Heart left ventricle (tissue), 16 donors: ENCODE results near the gene CMTM5. TPM values are rescaled to one million over a fixed set of nuclear protein-coding genes. Genes with fewer than 3 reads are reported as not detected.

Experiments
- ATAC-seq, 4 donors: fragments of 200-7000 bp; cut with Tn5 transposase; one replicate each; pipeline ENCODE4 v1.9.1; 2020 to 2022; ENCODE audit warnings: moderate library complexity in 4 of 4, mild to moderate bottlenecking in 3 of 4, moderate number of reproducible peaks in 1 of 4
- DNase-seq, 5 donors: peaks; one replicate each; pipeline ENCODE4 v3.0.0-alpha.2; 2020
- H3K27ac ChIP-seq, 12 donors: fragments of 200-600 bp; sonication (generic) in 4 of 12; one replicate each; pipeline versions ENCODE4 v1.5.0 to v1.8.0; 2016 to 2022; ENCODE audit warnings: mild to moderate bottlenecking in 2 of 12
- H3K27me3 ChIP-seq, 9 donors: fragments of 200-600 bp; sonication (generic) in 2 of 9; one replicate each; pipeline versions ENCODE4 v1.5.1 to v1.8.0; 2016 to 2022; ENCODE audit warnings: mild to moderate bottlenecking in 3 of 9
- H3K36me3 ChIP-seq, 9 donors: fragments of 200-600 bp; sonication (generic) in 2 of 9; one replicate each; pipeline versions ENCODE4 v1.5.0 to v1.8.0; 2018 to 2022; ENCODE audit warnings: mild to moderate bottlenecking in 2 of 9
- H3K4me1 ChIP-seq, 12 donors: fragments of 200-600 bp; sonication (generic) in 4 of 12; one replicate each; pipeline versions ENCODE4 v1.5.0 to v1.8.0; 2016 to 2022; ENCODE audit warnings: mild to moderate bottlenecking in 3 of 12
- H3K4me3 ChIP-seq, 12 donors: fragments of 200-600 bp; sonication (generic) in 4 of 12; one replicate each; pipeline versions ENCODE4 v1.5.0 to v1.8.0; 2017 to 2022; ENCODE audit warnings: mild to moderate bottlenecking in 9 of 12, moderate library complexity in 4 of 12
- H3K9me3 ChIP-seq, 12 donors: fragments of 200-600 bp; sonication (generic) in 4 of 12; one replicate each; pipeline versions ENCODE4 v1.5.0 to v1.8.0; 2016 to 2022; ENCODE audit warnings: mild to moderate bottlenecking in 1 of 12
- POLR2A ChIP-seq, 2 donors: fragments of 450-650 bp; IDR thresholded peaks; one replicate each; pipeline ENCODE4 v1.6.1; 2017; ENCODE audit warnings: antibody characterized with exemption in 2 of 2, mild to moderate bottlenecking in 2 of 2, moderate library complexity in 2 of 2
- WGBS, 4 donors: extraction: QIAGEN DNeasy Blood & Tissue Kit in 2 of 4; methylation state at CpG; one replicate each; pipeline versions ENCODE4 v1.1.5 to v1.1.7; 2013 to 2018; 5-methylcytosine and 5-hydroxymethylcytosine counted together
- intact Hi-C, 10 donors: fragments of 100-400 bp; cut with DNase I; formaldehyde crosslinking; loops; one replicate each; pipeline versions ENCODE4 v1.11.1 to v1.14.2; 2022
- microRNA counts, 2 donors: library from miRNA; unstranded; fragments of <30 nt; microRNA quantifications; one replicate each; lab custom pipeline; 2016
- microRNA-seq, 4 donors: library from miRNA; unstranded; fragments of <30 nt; microRNA quantifications; one replicate each; pipeline versions ENCODE4 to v1.2.0, GENCODE V29; 2017 to 2020
- polyA plus RNA-seq, 2 donors: library from polyadenylated mRNA; stranded (reverse); fragments of 200-250 nt; gene quantifications; one replicate each; pipeline ENCODE4 v1.2.3, GENCODE V29; 2013
- total RNA-seq, 9 donors: library from RNA; depleted of rRNA in 2 of 9; stranded (reverse); fragments of >200 nt in 2 of 9; fragmentation: NEBNext Ultra II Directional in 3 of 9; extraction: Animal tissue kit (Norgen Biotek cat#: 25700) in 3 of 9; gene quantifications; one replicate each; pipeline versions ENCODE4 v1.1.0 to v1.2.4, GENCODE V29; 2016 to 2023
- TF ChIP-seq, protein P1 (sequence below), 12 donors: fragments of 200-600 bp; sonication (generic) in 4 of 12; IDR thresholded peaks; one replicate each; pipeline versions ENCODE4 v1.5.0 to v1.8.0; 2018 to 2022; ENCODE audit warnings: antibody characterized with exemption in 12 of 12, mild to moderate bottlenecking in 5 of 12
- donor health status: ischemic (EF 13 %, LVEDD 7.1; RV severe dilation, severe dysfunction).
- donor health status: healthy with polysubstance abuse.
- donor health status: DM: no; HTN: yes; CAD: no.
- donor health status: DM: no; HTN: no; CAD: no.
- donor health status: ischemic (EF 25% LVEDD 6.9; RV normal size, moderate dysfunction).
- donor health status: ischemic (EF 25% LVEDD 5.7; RV mildly dilated, moderate dysfunction).
- donor health status: healthy.
- donor health status: DM: yes; HTN: yes; CAD: no.
- donor health status: ischemic (EF 35%, LVEDD 5.7; RV mildly dilated, moderate dysfunction).
- donor health status: nonischemic (EF 11% LVEDD 7.7; RV severe dilation, severe dysfunction).
- donor health status: DM: yes; HTN: yes; CAD: no.
- donor health status: PGD.
- donor health status: ischemic (EF 29% LVEDD 5.4; RV normal size, mild dysfunction).
- donor health status: nonischemic (EF 23%, LVEDD 6.1; RV moderate dilation, normal function).

Gene CMTM5
- total and polyA plus RNA-seq, 11 donors = 0.32 to 1.8 (median 0.75) TPM; not detected in 4

GRCh38 chr14:23428686-23429495 is 52.0 kb downstream of the CMTM5 start:
- no peaks in the 10 kb centered on the region for H3K4me1 ChIP-seq
- H3K36me3 ChIP-seq = peaks cover 0 to 70% (median 27%) of the 10 kb centered on the region in 9 donors
- intact Hi-C loops = no loop called here
- peak overlapping the region in 4 of 12 donors; percentile 34 to 95 (median 92) for H3K27ac ChIP-seq
- DNase-seq = peak in 4 of 5 donors; percentile 7 to 33 (median 20)
- peak overlapping the region in 2 of 12 donors; percentile 17 to 54 for H3K4me3 ChIP-seq
- peak in 3 of 4 donors; percentile 2 to 3 (median 3) for ATAC-seq
- WGBS, 4 donors = 48 to 63% (median 55%) methylated on average over 11 to 13 of the region's 13 CpGs
- no peaks in the 10 kb centered on the region for H3K9me3 ChIP-seq
- H3K27me3 ChIP-seq = no peaks in the 10 kb centered on the region
- TF ChIP-seq POLR2A (IDR thresholded peaks at IDR 0.05) = peak; percentile 15 to 16
- TF ChIP-seq, protein P1, sequence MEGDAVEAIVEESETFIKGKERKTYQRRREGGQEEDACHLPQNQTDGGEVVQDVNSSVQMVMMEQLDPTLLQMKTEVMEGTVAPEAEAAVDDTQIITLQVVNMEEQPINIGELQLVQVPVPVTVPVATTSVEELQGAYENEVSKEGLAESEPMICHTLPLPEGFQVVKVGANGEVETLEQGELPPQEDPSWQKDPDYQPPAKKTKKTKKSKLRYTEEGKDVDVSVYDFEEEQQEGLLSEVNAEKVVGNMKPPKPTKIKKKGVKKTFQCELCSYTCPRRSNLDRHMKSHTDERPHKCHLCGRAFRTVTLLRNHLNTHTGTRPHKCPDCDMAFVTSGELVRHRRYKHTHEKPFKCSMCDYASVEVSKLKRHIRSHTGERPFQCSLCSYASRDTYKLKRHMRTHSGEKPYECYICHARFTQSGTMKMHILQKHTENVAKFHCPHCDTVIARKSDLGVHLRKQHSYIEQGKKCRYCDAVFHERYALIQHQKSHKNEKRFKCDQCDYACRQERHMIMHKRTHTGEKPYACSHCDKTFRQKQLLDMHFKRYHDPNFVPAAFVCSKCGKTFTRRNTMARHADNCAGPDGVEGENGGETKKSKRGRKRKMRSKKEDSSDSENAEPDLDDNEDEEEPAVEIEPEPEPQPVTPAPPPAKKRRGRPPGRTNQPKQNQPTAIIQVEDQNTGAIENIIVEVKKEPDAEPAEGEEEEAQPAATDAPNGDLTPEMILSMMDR (IDR thresholded peaks at IDR 0.05) = no peak

MicroRNA genes within 50 kb of the gene (microRNA counts, 767-probe panel; counts per million panel counts)
- microRNA hsa-miR-208a (lab: Ali Mortazavi, UCI) (2,169 to 2,613 counts per million in 2 donors), microRNA hsa-miR-208b (lab: Ali Mortazavi, UCI) (4,514 to 4,984 counts per million in 2 donors)

Small RNA genes lying within 50 kb of the gene (microRNA-seq; reads per million reads assigned to microRNA genes)
- gene MIR208A (481 to 2,593 (median 1,750) reads per million in 4 donors), gene MIR208B (10,448 to 50,878 (median 20,055) reads per million in 4 donors)

Other genes starting within 250 kb of the CMTM5 start
- gene SLC7A8, start 193.4 kb upstream of the CMTM5 start, total RNA-seq = 10 to 100 TPM in 6 of 9 donors, 1 to 10 TPM in 3; 8.5 to 34.1 (median 14.2) TPM
- gene SLC7A8, start 193.4 kb upstream of the CMTM5 start, polyA plus RNA-seq = 10 to 100 TPM in 1 of 2 donors, 1 to 10 TPM in 1; 7.3 to 21.6 TPM
- gene RNF212B, start 139.1 kb upstream of the CMTM5 start, total RNA-seq = not detected
- not detected for gene RNF212B, start 139.1 kb upstream of the CMTM5 start, polyA plus RNA-seq
- gene HOMEZ, start 90.9 kb upstream of the CMTM5 start, total RNA-seq = 10 to 100 TPM in 5 of 9 donors, 1 to 10 TPM in 4; 7.7 to 13.0 (median 10.0) TPM
- 1 to 10 TPM; 6.2 to 9.2 TPM for gene HOMEZ, start 90.9 kb upstream of the CMTM5 start, polyA plus RNA-seq
- gene PPP1R3E, start 74.2 kb upstream of the CMTM5 start, total RNA-seq = 10 to 100 TPM in 2 of 9 donors, 1 to 10 TPM in 7; 2.9 to 11.4 (median 5.6) TPM
- gene PPP1R3E, start 74.2 kb upstream of the CMTM5 start, polyA plus RNA-seq = 10 to 100 TPM in 1 of 2 donors, 1 to 10 TPM in 1; 2.1 to 10.1 TPM
- 10 to 100 TPM; 30.0 to 40.3 (median 36.7) TPM for gene BCL2L2, start 70.2 kb upstream of the CMTM5 start, total RNA-seq
- 10 to 100 TPM; 16.6 to 52.9 TPM for gene BCL2L2, start 70.2 kb upstream of the CMTM5 start, polyA plus RNA-seq
- gene PABPN1, start 55.6 kb upstream of the CMTM5 start, total RNA-seq = 10 to 100 TPM; 23.7 to 85.1 (median 62.5) TPM
- gene PABPN1, start 55.6 kb upstream of the CMTM5 start, polyA plus RNA-seq = 100 to 1,000 TPM in 1 of 2 donors, 10 to 100 TPM in 1; 48.6 to 102 TPM
- gene SLC22A17, start 24.2 kb upstream of the CMTM5 start, total RNA-seq = 10 to 100 TPM in 4 of 9 donors, 1 to 10 TPM in 5; 8.5 to 14.9 (median 9.9) TPM
- 1 to 10 TPM; 7.2 to 9.7 TPM for gene SLC22A17, start 24.2 kb upstream of the CMTM5 start, polyA plus RNA-seq
- gene EFS, start 11.9 kb upstream of the CMTM5 start, total RNA-seq = 1 to 10 TPM; 1.4 to 5.0 (median 2.3) TPM
- 1 to 10 TPM; 2.2 to 2.4 TPM for gene EFS, start 11.9 kb upstream of the CMTM5 start, polyA plus RNA-seq
- under 1 TPM in 1 of 9 donors, not detected in 8; 0.29 TPM for gene IL25, start 4.2 kb upstream of the CMTM5 start, total RNA-seq
- gene IL25, start 4.2 kb upstream of the CMTM5 start, polyA plus RNA-seq = not detected
- 1,000 to 10,000 TPM in 4 of 9 donors, 100 to 1,000 TPM in 4, 10 to 100 TPM in 1; 76.8 to 4,027 (median 602) TPM for gene MYH6, start 31.2 kb downstream of the CMTM5 start, total RNA-seq
- gene MYH6, start 31.2 kb downstream of the CMTM5 start, polyA plus RNA-seq = 1,000 to 10,000 TPM; 1,673 to 5,104 TPM
- gene MYH7, start 58.6 kb downstream of the CMTM5 start, total RNA-seq = over 10,000 TPM in 7 of 9 donors, 1,000 to 10,000 TPM in 2; 6,202 to 23,825 (median 18,310) TPM
- gene MYH7, start 58.6 kb downstream of the CMTM5 start, polyA plus RNA-seq = over 10,000 TPM in 1 of 2 donors, 100 to 1,000 TPM in 1; 727 to 12,111 TPM
- gene NGDN, start 92.7 kb downstream of the CMTM5 start, total RNA-seq = 10 to 100 TPM; 16.5 to 23.4 (median 18.7) TPM
- 10 to 100 TPM; 17.8 to 43.4 TPM for gene NGDN, start 92.7 kb downstream of the CMTM5 start, polyA plus RNA-seq
- gene ZFHX2, start 174.7 kb downstream of the CMTM5 start, total RNA-seq = 1 to 10 TPM in 3 of 9 donors, under 1 TPM in 6; 0.47 to 2.3 (median 0.88) TPM
- gene ZFHX2, start 174.7 kb downstream of the CMTM5 start, polyA plus RNA-seq = under 1 TPM; 0.24 to 0.88 TPM
- gene THTPA, start 179.2 kb downstream of the CMTM5 start, total RNA-seq = 10 to 100 TPM; 13.0 to 30.9 (median 18.9) TPM
- 10 to 100 TPM in 1 of 2 donors, 1 to 10 TPM in 1; 9.1 to 28.7 TPM for gene THTPA, start 179.2 kb downstream of the CMTM5 start, polyA plus RNA-seq
- 10 to 100 TPM in 5 of 9 donors, 1 to 10 TPM in 4; 7.2 to 33.8 (median 11.6) TPM for gene AP1G2, start 190.7 kb downstream of the CMTM5 start, total RNA-seq
- gene AP1G2, start 190.7 kb downstream of the CMTM5 start, polyA plus RNA-seq = 10 to 100 TPM in 1 of 2 donors, 1 to 10 TPM in 1; 8.8 to 16.6 TPM
- gene JPH4, start 201.7 kb downstream of the CMTM5 start, total RNA-seq = under 1 TPM in 8 of 9 donors, not detected in 1; 0.10 to 0.59 (median 0.26) TPM
- under 1 TPM; 0.12 to 0.23 TPM for gene JPH4, start 201.7 kb downstream of the CMTM5 start, polyA plus RNA-seq